ENCODE measurements around the gene PNO1.

- no peak for TF ChIP-seq TAF1 (IDR thresholded peaks at IDR 0.05; ENCODE audit: borderline replicate concordance, insufficient read depth, low read length)
- TF ChIP-seq REST (IDR thresholded peaks at IDR 0.05; ENCODE audit: insufficient read depth in 1 of 2, low read depth in 2 of 2, low read length in 2 of 2), result no peak
Observed at GRCh38 chr2:68172990-68173700, 15.5 kb downstream of the PNO1 start.

Measured in PFSK-1 (cell line).